Heart left ventricle (tissue), 16 donors: ENCODE data around the gene LORICRIN. TPM values are rescaled to one million over a fixed set of nuclear protein-coding genes. Genes with fewer than 3 reads are reported as not detected.

Experiments used
- ATAC-seq, 4 donors: fragments of 200-7000 bp; cut with Tn5 transposase; one replicate each; pipeline ENCODE4 v1.9.1; 2020 to 2022; ENCODE audit warnings: moderate library complexity in 4 of 4, mild to moderate bottlenecking in 3 of 4, moderate number of reproducible peaks in 1 of 4
- DNase-seq, 5 donors: peaks; one replicate each; pipeline ENCODE4 v3.0.0-alpha.2; 2020
- H3K27ac ChIP-seq, 12 donors: fragments of 200-600 bp; sonication (generic) in 4 of 12; one replicate each; pipeline versions ENCODE4 v1.5.0 to v1.8.0; 2016 to 2022; ENCODE audit warnings: mild to moderate bottlenecking in 2 of 12
- H3K27me3 ChIP-seq, 9 donors: fragments of 200-600 bp; sonication (generic) in 2 of 9; one replicate each; pipeline versions ENCODE4 v1.5.1 to v1.8.0; 2016 to 2022; ENCODE audit warnings: mild to moderate bottlenecking in 3 of 9
- H3K36me3 ChIP-seq, 9 donors: fragments of 200-600 bp; sonication (generic) in 2 of 9; one replicate each; pipeline versions ENCODE4 v1.5.0 to v1.8.0; 2018 to 2022; ENCODE audit warnings: mild to moderate bottlenecking in 2 of 9
- H3K4me1 ChIP-seq, 12 donors: fragments of 200-600 bp; sonication (generic) in 4 of 12; one replicate each; pipeline versions ENCODE4 v1.5.0 to v1.8.0; 2016 to 2022; ENCODE audit warnings: mild to moderate bottlenecking in 3 of 12
- H3K4me3 ChIP-seq, 12 donors: fragments of 200-600 bp; sonication (generic) in 4 of 12; one replicate each; pipeline versions ENCODE4 v1.5.0 to v1.8.0; 2017 to 2022; ENCODE audit warnings: mild to moderate bottlenecking in 9 of 12, moderate library complexity in 4 of 12
- H3K9me3 ChIP-seq, 12 donors: fragments of 200-600 bp; sonication (generic) in 4 of 12; one replicate each; pipeline versions ENCODE4 v1.5.0 to v1.8.0; 2016 to 2022; ENCODE audit warnings: mild to moderate bottlenecking in 1 of 12
- POLR2A ChIP-seq, 2 donors: fragments of 450-650 bp; IDR thresholded peaks; one replicate each; pipeline ENCODE4 v1.6.1; 2017; ENCODE audit warnings: antibody characterized with exemption in 2 of 2, mild to moderate bottlenecking in 2 of 2, moderate library complexity in 2 of 2
- WGBS, 4 donors: extraction: QIAGEN DNeasy Blood & Tissue Kit in 2 of 4; methylation state at CpG; one replicate each; pipeline versions ENCODE4 v1.1.5 to v1.1.7; 2013 to 2018; 5-methylcytosine and 5-hydroxymethylcytosine counted together
- intact Hi-C, 10 donors: fragments of 100-400 bp; cut with DNase I; formaldehyde crosslinking; loops; one replicate each; pipeline versions ENCODE4 v1.11.1 to v1.14.2; 2022
- polyA plus RNA-seq, 2 donors: library from polyadenylated mRNA; stranded (reverse); fragments of 200-250 nt; gene quantifications; one replicate each; pipeline ENCODE4 v1.2.3, GENCODE V29; 2013
- total RNA-seq, 9 donors: library from RNA; depleted of rRNA in 2 of 9; stranded (reverse); fragments of >200 nt in 2 of 9; fragmentation: NEBNext Ultra II Directional in 3 of 9; extraction: Animal tissue kit (Norgen Biotek cat#: 25700) in 3 of 9; gene quantifications; one replicate each; pipeline versions ENCODE4 v1.1.0 to v1.2.4, GENCODE V29; 2016 to 2023
- TF ChIP-seq, protein P1 (sequence below), 12 donors: fragments of 200-600 bp; sonication (generic) in 4 of 12; IDR thresholded peaks; one replicate each; pipeline versions ENCODE4 v1.5.0 to v1.8.0; 2018 to 2022; ENCODE audit warnings: antibody characterized with exemption in 12 of 12, mild to moderate bottlenecking in 5 of 12
- donor health status: ischemic (EF 13 %, LVEDD 7.1; RV severe dilation, severe dysfunction).
- donor health status: healthy with polysubstance abuse.
- donor health status: DM: no; HTN: yes; CAD: no.
- donor health status: DM: no; HTN: no; CAD: no.
- donor health status: ischemic (EF 25% LVEDD 6.9; RV normal size, moderate dysfunction).
- donor health status: ischemic (EF 25% LVEDD 5.7; RV mildly dilated, moderate dysfunction).
- donor health status: healthy.
- donor health status: DM: yes; HTN: yes; CAD: no.
- donor health status: ischemic (EF 35%, LVEDD 5.7; RV mildly dilated, moderate dysfunction).
- donor health status: nonischemic (EF 11% LVEDD 7.7; RV severe dilation, severe dysfunction).
- donor health status: DM: yes; HTN: yes; CAD: no.
- donor health status: PGD.
- donor health status: ischemic (EF 29% LVEDD 5.4; RV normal size, mild dysfunction).
- donor health status: nonischemic (EF 23%, LVEDD 6.1; RV moderate dilation, normal function).

LORICRIN gene
- total and polyA plus RNA-seq, 11 donors = not detected

DNA sequence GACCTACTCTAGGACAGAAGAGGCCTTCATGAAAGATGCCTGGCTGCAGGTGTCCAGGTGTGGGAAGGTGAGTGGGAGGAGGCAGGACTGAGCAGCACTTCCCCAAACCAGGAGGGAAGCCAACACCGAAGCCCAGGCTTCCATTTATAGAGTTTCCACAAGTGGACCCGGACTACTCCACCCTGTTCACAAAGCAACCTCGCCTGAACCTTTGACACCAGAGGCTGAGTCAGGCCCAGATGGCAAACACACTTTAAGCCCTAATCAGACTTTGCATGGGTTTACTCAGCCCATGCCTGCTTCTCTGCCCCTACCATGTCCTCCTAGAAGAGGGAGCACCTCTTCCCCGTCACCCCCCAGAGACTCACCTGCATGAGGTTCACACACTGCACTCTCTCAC is 28.1 kb upstream of the LORICRIN start:
- Histone ChIP-seq H3K4me3 (no peak overlapping the region), H3K27ac (no peak overlapping the region), H3K27me3 (peaks cover 0 to 13% (median 0%) of the 10 kb centered on the region in 9 donors), H3K9me3 (no peaks in the 10 kb centered on the region), H3K36me3 (no peaks in the 10 kb centered on the region), H3K4me1 (peaks cover 0 to 30% (median 0%) of the 10 kb centered on the region in 12 donors)
- TF ChIP-seq, protein P1, sequence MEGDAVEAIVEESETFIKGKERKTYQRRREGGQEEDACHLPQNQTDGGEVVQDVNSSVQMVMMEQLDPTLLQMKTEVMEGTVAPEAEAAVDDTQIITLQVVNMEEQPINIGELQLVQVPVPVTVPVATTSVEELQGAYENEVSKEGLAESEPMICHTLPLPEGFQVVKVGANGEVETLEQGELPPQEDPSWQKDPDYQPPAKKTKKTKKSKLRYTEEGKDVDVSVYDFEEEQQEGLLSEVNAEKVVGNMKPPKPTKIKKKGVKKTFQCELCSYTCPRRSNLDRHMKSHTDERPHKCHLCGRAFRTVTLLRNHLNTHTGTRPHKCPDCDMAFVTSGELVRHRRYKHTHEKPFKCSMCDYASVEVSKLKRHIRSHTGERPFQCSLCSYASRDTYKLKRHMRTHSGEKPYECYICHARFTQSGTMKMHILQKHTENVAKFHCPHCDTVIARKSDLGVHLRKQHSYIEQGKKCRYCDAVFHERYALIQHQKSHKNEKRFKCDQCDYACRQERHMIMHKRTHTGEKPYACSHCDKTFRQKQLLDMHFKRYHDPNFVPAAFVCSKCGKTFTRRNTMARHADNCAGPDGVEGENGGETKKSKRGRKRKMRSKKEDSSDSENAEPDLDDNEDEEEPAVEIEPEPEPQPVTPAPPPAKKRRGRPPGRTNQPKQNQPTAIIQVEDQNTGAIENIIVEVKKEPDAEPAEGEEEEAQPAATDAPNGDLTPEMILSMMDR (IDR thresholded peaks at IDR 0.05) = no peak
- no peak for TF ChIP-seq POLR2A (IDR thresholded peaks at IDR 0.05)
- no peak for DNase-seq
- 73 to 80% (median 79%) methylated on average over 2 to 4 of the region's 4 CpGs for WGBS, 4 donors
- intact Hi-C loops = no loop called here
- peak in 1 of 4 donors; percentile 43 for ATAC-seq

DNA sequence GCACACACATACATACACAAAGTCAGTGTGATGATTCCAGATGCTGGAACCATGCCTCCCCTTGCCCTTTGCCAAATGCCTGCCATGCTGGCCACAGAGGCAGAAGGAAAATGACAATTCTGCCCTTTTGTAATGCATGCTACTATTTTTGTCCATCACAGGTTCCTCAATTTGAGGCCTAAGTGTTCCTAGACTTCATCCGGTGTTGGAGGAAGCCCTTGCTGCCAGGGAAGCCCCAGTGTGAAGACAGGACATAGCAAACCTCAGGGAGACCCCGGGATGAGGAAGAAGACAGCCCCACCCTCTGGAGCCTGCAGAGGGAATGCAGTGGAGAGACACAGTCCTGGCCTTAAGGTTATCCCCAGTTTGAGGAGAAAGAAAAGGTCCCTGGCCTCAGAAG is 27.7 kb upstream of the LORICRIN start:
- peaks cover 0 to 10% (median 0%) of the 10 kb centered on the region in 9 donors for H3K27me3 ChIP-seq

DNA sequence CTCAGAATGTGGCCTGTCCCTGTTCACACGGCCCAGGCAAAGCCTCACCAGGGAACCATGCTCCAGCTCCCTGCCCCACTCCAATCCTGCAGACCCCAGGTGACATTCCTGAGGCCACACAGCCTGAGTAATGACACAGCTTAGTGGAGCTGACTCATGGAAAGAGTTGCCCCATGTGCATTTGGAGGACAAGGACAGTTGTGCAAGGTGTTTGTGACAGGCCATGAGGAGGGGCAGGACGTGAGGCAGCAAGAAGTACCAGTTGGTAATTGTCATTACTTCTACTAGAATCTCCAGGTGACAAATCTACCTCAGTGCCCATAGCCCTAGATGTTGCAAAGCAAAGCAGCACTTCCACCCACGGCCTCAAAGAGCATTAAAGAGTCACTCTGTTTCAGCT is 26.9 kb upstream of the LORICRIN start:
- intact Hi-C loops = no loop called here
- H3K4me3 ChIP-seq = no peak overlapping the region
- H3K9me3 ChIP-seq = no peaks in the 10 kb centered on the region
- no peaks in the 10 kb centered on the region for H3K36me3 ChIP-seq
- DNase-seq (no peak), ATAC-seq (peak in 2 of 4 donors; percentile 12 to 49)
- no peak for TF ChIP-seq POLR2A (IDR thresholded peaks at IDR 0.05)
- TF ChIP-seq, protein P1 (IDR thresholded peaks at IDR 0.05) = no peak
- H3K27me3 ChIP-seq = peaks cover 0 to 9% (median 0%) of the 10 kb centered on the region in 9 donors
- no peak overlapping the region for H3K27ac ChIP-seq
- 42 to 53% (median 47%) methylated on average over 3 of the region's 3 CpGs for WGBS, 4 donors
- peaks cover 0 to 30% (median 0%) of the 10 kb centered on the region in 12 donors for H3K4me1 ChIP-seq

More for the DNA sequence above, 27.7 kb upstream of the LORICRIN start:
- Histone ChIP-seq H3K36me3 (no peaks in the 10 kb centered on the region), H3K27ac (no peak overlapping the region), H3K4me3 (no peak overlapping the region), H3K9me3 (no peaks in the 10 kb centered on the region), H3K4me1 (peaks cover 0 to 30% (median 0%) of the 10 kb centered on the region in 12 donors)
- intact Hi-C loops = no loop called here
- DNase-seq (no peak), ATAC-seq (peak in 2 of 4 donors; percentile 31 to 69)
- TF ChIP-seq, protein P1 (IDR thresholded peaks at IDR 0.05) = no peak
- TF ChIP-seq POLR2A (IDR thresholded peaks at IDR 0.05) = no peak
- 35 to 62% (median 56%) methylated on average over 2 of the region's 2 CpGs for WGBS, 4 donors

DNA sequence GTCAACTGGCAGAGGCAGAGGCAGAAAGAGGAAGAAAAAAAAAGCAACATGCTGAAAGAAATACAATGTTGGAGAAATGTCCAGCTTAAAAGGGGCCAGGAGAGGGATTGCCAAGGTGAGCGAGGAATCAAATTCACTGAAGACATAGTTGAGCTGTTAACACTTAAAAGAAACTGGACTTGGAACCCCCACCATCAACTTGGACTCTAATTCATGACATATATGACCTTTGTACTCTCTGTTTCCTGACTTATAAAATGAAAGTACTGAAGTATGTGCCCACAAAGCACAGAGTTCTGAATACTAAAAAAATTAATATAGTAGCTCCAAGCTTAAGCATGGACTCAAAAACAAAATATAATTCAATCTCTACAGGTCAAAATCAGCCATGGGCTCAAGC is 26.0 kb upstream of the LORICRIN start:
- Histone ChIP-seq H3K9me3 (no peaks in the 10 kb centered on the region), H3K4me1 (peaks cover 0 to 30% (median 0%) of the 10 kb centered on the region in 12 donors), H3K36me3 (no peaks in the 10 kb centered on the region), H3K4me3 (no peak overlapping the region), H3K27me3 (peaks cover 0 to 7% (median 0%) of the 10 kb centered on the region in 9 donors), H3K27ac (no peak overlapping the region)
- 79 to 82% (median 81%) methylated on average over 1 of the region's 1 CpG for WGBS, 4 donors
- DNase-seq (no peak), ATAC-seq (no peak)
- no peak for TF ChIP-seq POLR2A (IDR thresholded peaks at IDR 0.05)
- TF ChIP-seq, protein P1 (IDR thresholded peaks at IDR 0.05) = no peak
- intact Hi-C loops = no loop called here
